Measurements from ENCODE around the gene MAGEB16.

The MAGEB16 gene

GRCh38 chrX:35798042-35798441 lies at the start of gene MAGEB16:
TSS of gene MAGEB16 (plus strand) at chrX:35798342. CDS start at chrX:35802197, 3,855 bp downstream.
- DNase-seq, result no peak
- Mint-ChIP-seq H3K4me1 (no peaks in the 10 kb centered on the region), H3K9me3 (no peaks in the 10 kb centered on the region), H3K27me3 (no peaks in the 10 kb centered on the region), H3K27ac (no peak within 1 kb of the TSS), H3K4me3 (no peak within 1 kb of the TSS), H3K36me3 (ENCODE audit: low read depth) (no peaks in the 10 kb centered on the region)
- no peak for ATAC-seq

GRCh38 chrX:35773958-35774564 lies 24.1 kb upstream of the MAGEB16 start:
- H3K4me3 Mint-ChIP-seq, result no peak overlapping the region
- ATAC-seq, result no peak
- H3K4me1 Mint-ChIP-seq, result no peaks in the 10 kb centered on the region

GRCh38 chrX:35785075-35785474 lies 13.1 kb upstream of the MAGEB16 start:
- DNase-seq (no peak), ATAC-seq (no peak)
- Mint-ChIP-seq H3K4me1 (no peaks in the 10 kb centered on the region), H3K27me3 (no peaks in the 10 kb centered on the region), H3K4me3 (no peak overlapping the region), H3K27ac (no peak overlapping the region), H3K36me3 (ENCODE audit: low read depth) (no peaks in the 10 kb centered on the region), H3K9me3 (no peaks in the 10 kb centered on the region)

More at GRCh38 chrX:35773958-35774564, 24.1 kb upstream of the MAGEB16 start:
- Mint-ChIP-seq H3K9me3 (no peaks in the 10 kb centered on the region), H3K27me3 (no peaks in the 10 kb centered on the region), H3K27ac (no peak overlapping the region), H3K36me3 (ENCODE audit: low read depth) (no peaks in the 10 kb centered on the region)
- no peak for DNase-seq

GRCh38 chrX:35786271-35786670 lies 11.9 kb upstream of the MAGEB16 start:
- ATAC-seq, result no peak
- H3K4me1 Mint-ChIP-seq, result no peaks in the 10 kb centered on the region
- no peak overlapping the region for H3K4me3 Mint-ChIP-seq
- no peaks in the 10 kb centered on the region for H3K27me3 Mint-ChIP-seq
- no peaks in the 10 kb centered on the region for H3K36me3 Mint-ChIP-seq (ENCODE audit: low read depth)
- no peak for DNase-seq
- H3K9me3 Mint-ChIP-seq, result no peaks in the 10 kb centered on the region
- no peak overlapping the region for H3K27ac Mint-ChIP-seq

GRCh38 chrX:35787867-35788266 lies 10.3 kb upstream of the MAGEB16 start:
- Mint-ChIP-seq H3K27ac (no peak overlapping the region), H3K27me3 (no peaks in the 10 kb centered on the region), H3K4me1 (no peaks in the 10 kb centered on the region), H3K36me3 (ENCODE audit: low read depth) (no peaks in the 10 kb centered on the region), H3K4me3 (no peak overlapping the region), H3K9me3 (no peaks in the 10 kb centered on the region)
- ATAC-seq (no peak), DNase-seq (no peak)

GRCh38 chrX:35800474-35800873 lies 2.3 kb downstream of the MAGEB16 start:
- Mint-ChIP-seq H3K27ac (no peak overlapping the region), H3K27me3 (no peaks in the 10 kb centered on the region), H3K36me3 (ENCODE audit: low read depth) (no peaks in the 10 kb centered on the region), H3K9me3 (no peaks in the 10 kb centered on the region), H3K4me3 (no peak overlapping the region), H3K4me1 (no peaks in the 10 kb centered on the region)
- ATAC-seq, result no peak
- DNase-seq, result no peak

GRCh38 chrX:35809781-35810180 lies 11.6 kb downstream of the MAGEB16 start:
- no peaks in the 10 kb centered on the region for H3K27me3 Mint-ChIP-seq
- H3K27ac Mint-ChIP-seq, result no peak overlapping the region
- no peaks in the 10 kb centered on the region for H3K9me3 Mint-ChIP-seq
- H3K4me3 Mint-ChIP-seq, result no peak overlapping the region
- no peaks in the 10 kb centered on the region for H3K36me3 Mint-ChIP-seq (ENCODE audit: low read depth)
- DNase-seq, result no peak
- no peaks in the 10 kb centered on the region for H3K4me1 Mint-ChIP-seq
- no peak for ATAC-seq

- Mint-ChIP-seq H3K4me3 (no peak overlapping the region), H3K36me3 (ENCODE audit: low read depth) (no peaks in the 10 kb centered on the region), H3K27ac (no peak overlapping the region)
These were observed 21.1 kb downstream of the MAGEB16 start for GRCh38 chrX:35819241-35819640.

GRCh38 chrX:35826503-35826902 lies 28.4 kb downstream of the MAGEB16 start:
- peaks cover 1% of the 10 kb centered on the region for H3K9me3 Mint-ChIP-seq
- no peak for ATAC-seq
- no peak for DNase-seq
- H3K4me1 Mint-ChIP-seq, result no peaks in the 10 kb centered on the region
- H3K27me3 Mint-ChIP-seq, result no peaks in the 10 kb centered on the region
- H3K36me3 Mint-ChIP-seq (ENCODE audit: low read depth), result no peaks in the 10 kb centered on the region
- no peak overlapping the region for H3K4me3 Mint-ChIP-seq
- no peak overlapping the region for H3K27ac Mint-ChIP-seq

More at GRCh38 chrX:35819241-35819640, 21.1 kb downstream of the MAGEB16 start:
- DNase-seq (no peak), ATAC-seq (no peak)
- Mint-ChIP-seq H3K4me1 (no peaks in the 10 kb centered on the region), H3K27me3 (no peaks in the 10 kb centered on the region), H3K9me3 (no peaks in the 10 kb centered on the region)

GRCh38 chrX:35829501-35829900 lies 31.4 kb downstream of the MAGEB16 start:
- ATAC-seq, result no peak
- Mint-ChIP-seq H3K4me1 (no peaks in the 10 kb centered on the region), H3K9me3 (peaks cover 5% of the 10 kb centered on the region), H3K36me3 (ENCODE audit: low read depth) (no peaks in the 10 kb centered on the region), H3K4me3 (no peak overlapping the region), H3K27me3 (no peaks in the 10 kb centered on the region), H3K27ac (no peak overlapping the region)
- DNase-seq, result no peak

- H3K27me3 Mint-ChIP-seq, result no peaks in the 10 kb centered on the region
- no peak overlapping the region for H3K27ac Mint-ChIP-seq
- H3K36me3 Mint-ChIP-seq (ENCODE audit: low read depth), result no peaks in the 10 kb centered on the region
- no peaks in the 10 kb centered on the region for H3K4me1 Mint-ChIP-seq
- DNase-seq (no peak), ATAC-seq (no peak)
- peaks cover 4% of the 10 kb centered on the region for H3K9me3 Mint-ChIP-seq
- no peak overlapping the region for H3K4me3 Mint-ChIP-seq
These were observed 43.7 kb downstream of the MAGEB16 start for GRCh38 chrX:35841872-35842271.

GRCh38 chrX:35842674-35843073 lies 44.5 kb downstream of the MAGEB16 start:
- Mint-ChIP-seq H3K27ac (no peak overlapping the region), H3K36me3 (ENCODE audit: low read depth) (no peaks in the 10 kb centered on the region), H3K4me1 (no peaks in the 10 kb centered on the region), H3K27me3 (no peaks in the 10 kb centered on the region), H3K9me3 (peaks cover 4% of the 10 kb centered on the region), H3K4me3 (no peak overlapping the region)
- ATAC-seq, result no peak
- DNase-seq, result no peak

- Mint-ChIP-seq H3K36me3 (ENCODE audit: low read depth) (no peaks in the 10 kb centered on the region), H3K4me1 (no peaks in the 10 kb centered on the region), H3K27me3 (no peaks in the 10 kb centered on the region), H3K27ac (no peak overlapping the region), H3K4me3 (no peak overlapping the region), H3K9me3 (no peaks in the 10 kb centered on the region)
- no peak for DNase-seq
- no peak for ATAC-seq
These were observed 49.6 kb downstream of the MAGEB16 start for GRCh38 chrX:35847736-35848135.

All from activated naive CD8-positive, alpha-beta T cell treated with anti-CD3 and anti-CD28 coated beads, Interleukin-2, amount 50 U/mL, for 24 hours (primary cell).